Activated CD8-positive, alpha-beta memory T cell treated with anti-CD3 and anti-CD28 coated beads for 4 hours (primary cell): Measurements from ENCODE around the gene IL1R2.

Experiments used
- DNase-seq, 2 donors: peaks; one replicate each; pipeline ENCODE4 v3.0.0-alpha.2; 2020; ENCODE audit warnings: low read depth in 2 of 2

Gene IL1R2

DNA sequence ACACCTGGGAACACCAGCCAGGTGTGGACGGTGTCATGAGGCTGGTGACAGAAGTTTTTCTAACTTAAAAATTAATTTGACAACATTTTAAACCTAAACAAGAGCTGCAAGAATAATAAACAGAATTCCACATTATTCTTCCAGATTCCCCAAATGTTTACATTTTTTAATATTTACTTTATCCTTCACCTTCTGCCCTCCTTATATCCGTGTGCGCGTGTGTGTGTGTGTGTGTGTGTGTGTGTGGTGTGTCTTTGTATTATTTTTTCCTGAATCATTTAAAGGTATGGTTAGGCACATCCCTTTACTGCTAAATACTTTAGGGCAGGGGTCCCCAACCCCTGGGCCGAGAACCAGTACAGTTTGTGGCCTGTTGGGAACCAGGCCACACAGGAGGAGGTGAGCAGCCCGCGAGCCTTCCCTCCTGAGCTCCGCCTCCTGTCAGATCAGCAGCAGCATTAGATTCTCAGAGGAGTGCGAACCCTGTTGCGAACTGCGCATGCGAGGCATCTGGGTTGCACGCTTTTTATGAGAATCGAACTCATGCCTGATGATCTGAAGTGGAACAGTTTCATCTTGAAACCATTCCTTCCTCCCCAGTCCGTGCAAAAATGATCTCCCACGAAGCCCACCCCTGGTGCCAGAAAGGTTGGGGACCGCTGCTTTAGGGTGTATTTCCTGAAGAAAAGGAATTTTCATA is 16.4 kb upstream of the IL1R2 start:
- DNase-seq = no peak

DNA sequence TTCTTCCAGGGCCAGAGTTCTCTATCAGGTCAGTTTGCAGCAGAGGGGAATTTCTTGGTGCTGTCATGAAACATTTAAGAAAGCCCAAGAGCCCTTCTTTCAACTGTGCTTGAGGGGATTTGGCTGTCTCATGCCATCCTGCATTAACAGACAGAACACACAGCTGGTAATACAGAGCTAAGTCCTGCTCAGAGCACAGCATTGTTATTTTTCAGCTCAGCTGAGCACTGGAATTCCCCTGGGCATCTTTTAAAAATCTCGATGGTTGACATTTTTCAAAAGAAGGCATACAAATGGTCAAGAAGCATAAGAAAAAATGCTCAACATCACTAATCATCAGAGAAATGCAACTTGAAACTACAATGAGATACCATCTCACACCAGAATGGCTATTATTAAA is 14.9 kb upstream of the IL1R2 start:
- no peak for DNase-seq

DNA sequence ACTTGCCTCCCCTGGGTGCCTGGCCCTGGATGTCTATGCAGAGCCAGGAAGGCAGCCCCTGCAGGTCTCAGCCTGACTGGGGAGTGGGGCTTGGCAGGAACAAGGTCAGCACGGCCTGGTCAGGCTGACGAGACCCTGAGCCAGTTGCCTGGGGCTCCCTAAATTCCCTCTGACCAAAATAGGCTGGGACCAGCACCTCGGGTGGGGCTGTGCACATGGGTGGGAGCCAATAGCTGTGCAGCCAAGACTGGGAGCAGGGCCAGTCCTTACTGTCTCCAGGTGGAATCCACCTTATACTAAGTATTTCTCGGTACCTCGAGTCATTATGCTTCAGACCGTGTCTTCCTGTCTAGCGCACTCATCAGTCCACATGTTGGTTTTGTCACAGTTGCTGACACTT is 11.4 kb upstream of the IL1R2 start:
- DNase-seq = no peak

DNA sequence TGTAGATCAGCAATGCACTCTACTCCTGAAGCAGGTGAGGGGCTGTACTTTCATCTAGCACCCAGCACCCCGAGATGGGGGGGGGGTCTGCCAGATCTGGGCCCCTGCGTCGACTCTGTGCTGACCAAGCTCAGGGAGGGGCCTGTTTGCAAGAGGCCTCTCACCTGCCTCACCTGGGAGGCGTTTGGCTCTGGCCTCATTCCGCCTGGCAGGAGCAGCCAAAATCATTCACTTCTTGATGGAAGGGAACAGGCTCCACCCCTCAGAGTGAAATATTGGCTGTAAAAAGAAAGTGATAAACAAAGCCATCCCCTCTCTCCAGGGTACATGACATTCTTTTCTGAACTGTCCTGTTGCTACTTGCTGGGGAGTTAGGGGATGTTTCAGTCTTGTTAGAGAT is 10.7 kb upstream of the IL1R2 start:
- DNase-seq = no peak

DNA sequence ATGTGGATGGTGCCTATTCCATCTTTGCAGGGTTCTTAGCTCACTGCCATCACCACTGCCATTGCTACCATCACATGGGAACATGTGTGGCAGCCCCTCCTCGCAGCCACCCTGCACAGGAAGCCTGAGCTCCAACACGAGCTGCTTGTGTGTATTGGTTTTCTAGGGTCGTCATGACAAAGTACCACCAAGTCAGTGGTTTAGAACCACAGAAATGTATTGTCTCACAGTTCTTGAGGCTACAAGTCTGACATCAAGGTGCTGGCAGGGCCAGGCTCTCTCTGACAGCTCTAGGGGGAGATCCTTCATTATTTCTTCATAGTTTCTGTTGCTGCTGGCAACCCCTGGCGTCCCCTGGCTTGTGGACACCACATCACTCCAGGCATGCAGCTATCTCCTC is 10.3 kb upstream of the IL1R2 start:
- no peak for DNase-seq

DNA sequence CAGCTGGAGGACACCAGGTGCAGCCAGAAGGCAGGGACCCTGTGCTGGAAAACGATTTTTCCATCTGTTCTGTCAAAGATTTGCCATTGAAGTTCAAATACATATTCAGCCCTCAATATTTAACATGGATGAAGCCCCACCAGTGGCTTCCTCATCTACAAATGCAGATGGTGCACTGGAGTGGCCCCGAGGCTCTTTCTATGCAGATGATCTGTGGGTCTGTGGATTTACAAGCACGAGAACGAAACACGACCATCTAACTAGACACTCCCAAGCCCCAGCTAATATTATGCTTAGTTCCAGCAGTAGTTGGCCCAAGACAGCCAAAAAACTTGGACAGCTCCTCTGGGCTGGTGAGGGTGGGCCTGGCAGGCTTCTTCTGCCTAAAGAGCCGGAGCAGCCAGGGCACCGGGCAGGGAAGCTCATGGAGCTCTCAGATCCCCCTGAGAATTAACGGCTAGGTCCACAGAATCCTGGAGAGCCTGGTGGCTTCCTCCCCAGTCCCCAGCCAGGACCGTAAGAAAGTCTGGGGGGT is 9.2 kb upstream of the IL1R2 start:
- no peak for DNase-seq

DNA sequence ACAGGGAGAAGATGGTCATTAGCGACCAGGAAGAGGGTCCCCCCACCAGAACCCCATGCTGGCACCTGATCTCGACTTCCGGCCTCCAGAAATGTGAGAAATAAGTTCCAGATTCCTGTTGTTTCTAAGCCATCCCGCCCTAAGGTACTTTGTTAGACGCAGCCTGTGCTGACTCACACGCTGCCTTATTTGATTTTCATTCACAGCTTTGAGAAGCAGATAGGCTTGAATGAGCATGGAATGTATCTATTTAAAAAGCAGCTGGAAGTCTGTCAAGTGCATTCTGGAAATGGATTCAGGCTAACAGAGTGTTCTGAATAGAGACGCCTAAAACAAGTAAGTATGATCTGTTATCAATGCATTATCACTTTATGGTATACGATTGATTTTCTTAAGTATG is 8.3 kb upstream of the IL1R2 start:
- DNase-seq = no peak

DNA sequence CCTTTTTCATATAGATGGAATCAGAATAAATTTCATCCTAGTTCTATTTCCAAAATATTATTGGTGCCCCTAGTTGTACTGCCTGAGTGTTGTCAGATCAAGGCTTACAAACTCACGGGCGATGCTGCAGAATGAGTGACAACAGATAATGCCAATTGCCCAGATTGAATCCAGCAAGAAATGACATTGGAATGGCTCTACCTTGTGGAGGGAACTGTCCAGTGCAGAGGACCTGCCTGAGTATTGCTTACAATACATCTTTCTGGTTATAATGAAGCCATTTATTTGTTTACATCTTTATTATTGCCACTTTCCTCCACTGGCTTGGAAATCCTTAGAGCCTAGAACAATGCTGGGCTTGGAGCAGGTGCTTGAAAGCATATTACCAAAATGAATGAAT is 7.8 kb upstream of the IL1R2 start:
- no peak for DNase-seq

DNA sequence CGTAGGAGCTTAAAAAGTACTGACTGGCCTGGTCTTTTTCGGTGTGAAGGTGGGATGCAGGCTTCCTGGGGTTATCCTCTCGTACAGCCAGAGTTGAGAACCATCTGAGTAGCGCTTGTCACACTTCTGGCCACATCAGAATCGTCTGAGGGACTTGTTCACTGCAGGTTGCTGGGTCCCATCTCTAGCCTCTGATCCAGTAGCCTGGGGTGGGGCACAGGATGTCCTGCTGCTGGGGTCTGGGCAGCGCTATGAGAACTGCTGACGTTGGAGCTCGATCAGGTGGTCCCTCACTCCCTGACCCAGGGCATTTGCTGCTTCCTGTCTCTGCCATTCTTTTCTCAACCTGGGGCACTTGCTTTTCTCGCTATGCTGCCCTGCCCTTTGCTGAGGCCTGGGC is 7.1 kb upstream of the IL1R2 start:
- DNase-seq = no peak

DNA sequence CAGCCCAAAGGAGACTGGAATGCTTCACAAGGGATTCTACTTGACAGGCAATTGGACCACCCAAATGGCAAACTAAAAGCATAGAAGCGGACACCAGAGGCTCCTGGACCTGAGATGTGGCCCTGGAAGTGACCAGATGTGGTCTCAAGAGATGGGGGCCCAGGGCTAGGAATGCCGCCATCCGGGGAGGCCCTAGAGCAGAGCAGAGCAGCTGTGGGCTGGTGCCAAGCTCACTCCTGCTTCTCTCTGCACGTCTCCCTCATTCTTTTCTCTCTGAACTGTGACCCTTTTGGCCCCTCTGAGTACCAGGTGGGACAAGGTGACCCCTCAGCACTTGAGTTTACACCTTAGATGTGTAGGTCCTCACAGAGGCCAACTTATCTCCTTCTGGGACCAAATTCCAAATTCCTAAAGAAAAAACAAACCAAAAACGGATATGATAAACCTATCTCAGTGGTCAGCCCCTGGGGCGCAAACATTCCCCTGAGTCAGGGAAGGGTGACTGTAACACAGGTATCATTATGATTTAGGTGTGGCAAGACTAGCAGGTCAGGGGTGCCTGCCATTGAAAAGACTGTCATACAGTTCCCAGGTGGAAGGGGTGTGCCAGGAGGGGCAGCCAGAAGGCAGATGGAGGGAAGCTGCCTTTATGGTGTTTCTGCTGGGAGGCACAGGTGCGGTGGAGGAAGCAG is 6.5 kb upstream of the IL1R2 start:
- DNase-seq = no peak

DNA sequence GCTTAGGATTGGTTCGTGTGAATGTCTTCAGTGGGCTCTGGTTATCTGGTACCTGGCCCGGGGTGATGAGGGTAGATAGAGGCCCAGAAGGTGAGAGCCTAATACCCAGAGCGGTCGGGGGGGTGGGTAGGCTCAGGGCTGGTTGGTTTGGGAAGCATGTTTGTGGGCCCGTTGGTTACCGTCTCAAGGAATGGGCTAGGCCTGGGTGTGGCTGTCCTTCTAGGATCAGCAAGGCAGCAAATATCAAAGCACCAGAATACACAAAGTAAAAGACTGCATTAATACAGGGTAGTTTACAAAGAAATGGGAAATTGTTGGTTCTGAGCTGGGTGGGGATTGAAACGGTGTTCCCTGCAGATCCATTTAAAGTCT is 6.0 kb upstream of the IL1R2 start:
- no peak for DNase-seq

DNA sequence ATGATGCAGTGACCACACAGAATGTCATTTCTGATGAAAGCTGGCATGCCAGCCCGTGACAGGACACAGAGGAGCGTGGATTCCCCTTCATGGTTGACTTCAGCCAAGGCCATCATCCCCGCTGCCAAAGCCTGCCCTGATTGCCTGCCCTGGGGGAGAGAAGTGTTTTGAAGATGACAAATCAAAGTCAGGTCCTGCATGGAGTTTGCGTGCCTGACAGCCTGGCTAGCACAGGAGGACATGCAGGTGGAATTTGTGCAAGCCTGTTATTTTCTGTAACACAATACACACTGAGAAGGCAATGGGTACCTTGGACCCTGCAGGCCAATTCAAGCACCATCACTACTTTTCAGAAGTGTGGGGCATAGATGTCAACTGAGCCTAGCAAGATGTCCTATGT is 5.4 kb upstream of the IL1R2 start:
- DNase-seq = no peak

DNA sequence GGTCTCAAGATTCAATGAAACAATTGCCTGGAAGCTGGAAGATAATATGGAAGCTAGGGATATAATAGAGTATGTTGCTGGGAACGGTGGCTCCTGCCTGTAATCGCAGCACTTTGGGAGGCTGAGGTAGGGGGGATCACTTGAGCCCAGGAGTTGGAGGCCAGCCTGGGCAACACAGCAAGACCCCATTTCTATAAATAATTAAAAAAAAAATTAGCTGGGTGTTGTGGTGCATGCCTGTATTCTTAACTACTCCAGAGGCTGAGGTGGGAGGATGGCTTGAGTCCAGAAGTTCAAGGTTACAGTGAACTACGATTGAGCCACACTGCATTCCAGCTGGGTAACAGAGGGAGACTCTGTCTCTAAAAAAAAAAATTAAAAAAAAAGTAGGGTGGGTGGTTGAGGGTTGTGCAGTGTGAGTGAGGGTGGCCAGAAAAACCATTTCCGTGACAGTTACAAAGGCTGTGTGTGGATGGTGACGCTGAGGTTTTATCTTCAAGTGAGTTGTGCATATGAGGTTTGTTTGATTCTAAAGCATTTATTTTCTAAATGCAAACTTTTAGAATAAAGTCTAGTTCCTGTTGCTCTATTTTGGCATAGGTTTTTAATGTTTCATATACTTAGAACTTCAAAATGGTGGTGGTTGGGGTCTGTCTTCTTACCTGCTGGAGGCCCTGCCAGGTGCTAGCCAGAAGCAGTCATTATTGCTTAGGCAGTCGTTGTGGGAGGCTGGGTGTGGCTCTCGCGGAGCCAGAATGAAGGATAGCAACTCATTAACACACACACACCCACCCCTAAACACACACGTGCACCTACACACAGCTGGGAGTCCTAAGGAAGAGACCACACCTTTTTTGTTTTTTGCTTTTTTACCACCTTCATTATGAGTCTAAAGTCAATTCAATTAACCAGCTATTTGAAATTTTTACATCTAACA is 4.7 kb upstream of the IL1R2 start:
- no peak for DNase-seq

DNA sequence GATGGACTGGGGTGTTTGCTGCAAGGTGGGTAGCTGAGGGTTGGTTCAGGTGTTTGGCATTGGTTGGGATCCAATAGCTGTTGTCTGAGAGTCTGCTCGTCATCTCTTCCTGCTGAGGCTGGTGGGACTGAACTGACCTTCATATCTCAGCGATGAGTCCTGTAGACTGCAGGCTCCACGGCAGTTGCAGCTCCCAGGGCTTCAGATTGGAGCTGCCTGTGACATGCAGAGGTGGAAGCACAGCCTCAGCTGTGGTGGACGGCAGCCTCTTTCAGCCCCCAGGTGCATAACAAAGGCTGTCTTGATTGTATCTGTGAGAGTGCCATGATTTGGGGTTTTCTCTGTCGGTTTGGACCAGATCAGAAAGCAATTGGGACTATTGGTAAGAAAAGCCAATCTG is 3.9 kb upstream of the IL1R2 start:
- no peak for DNase-seq

DNA sequence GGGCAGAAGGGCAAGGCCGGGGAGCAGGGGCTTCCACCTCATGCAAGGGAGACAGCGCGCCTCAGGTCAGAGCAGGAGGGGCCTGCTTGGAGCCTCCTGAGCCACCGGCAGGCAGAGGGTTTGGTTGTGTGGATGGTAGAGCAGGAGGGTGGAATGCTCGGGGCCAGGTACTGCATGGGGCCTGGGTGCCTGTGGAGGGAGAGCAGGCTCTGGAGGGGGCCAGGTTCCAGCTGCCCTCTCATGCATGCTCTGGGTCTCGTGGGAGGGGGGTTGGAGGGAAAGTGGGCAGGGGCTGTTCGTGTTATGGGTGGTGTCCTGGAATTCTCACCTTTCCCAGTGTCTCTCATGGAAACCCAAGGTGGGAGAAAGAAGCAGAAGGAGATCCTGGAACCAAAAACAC is 3.2 kb upstream of the IL1R2 start:
- no peak for DNase-seq

DNA sequence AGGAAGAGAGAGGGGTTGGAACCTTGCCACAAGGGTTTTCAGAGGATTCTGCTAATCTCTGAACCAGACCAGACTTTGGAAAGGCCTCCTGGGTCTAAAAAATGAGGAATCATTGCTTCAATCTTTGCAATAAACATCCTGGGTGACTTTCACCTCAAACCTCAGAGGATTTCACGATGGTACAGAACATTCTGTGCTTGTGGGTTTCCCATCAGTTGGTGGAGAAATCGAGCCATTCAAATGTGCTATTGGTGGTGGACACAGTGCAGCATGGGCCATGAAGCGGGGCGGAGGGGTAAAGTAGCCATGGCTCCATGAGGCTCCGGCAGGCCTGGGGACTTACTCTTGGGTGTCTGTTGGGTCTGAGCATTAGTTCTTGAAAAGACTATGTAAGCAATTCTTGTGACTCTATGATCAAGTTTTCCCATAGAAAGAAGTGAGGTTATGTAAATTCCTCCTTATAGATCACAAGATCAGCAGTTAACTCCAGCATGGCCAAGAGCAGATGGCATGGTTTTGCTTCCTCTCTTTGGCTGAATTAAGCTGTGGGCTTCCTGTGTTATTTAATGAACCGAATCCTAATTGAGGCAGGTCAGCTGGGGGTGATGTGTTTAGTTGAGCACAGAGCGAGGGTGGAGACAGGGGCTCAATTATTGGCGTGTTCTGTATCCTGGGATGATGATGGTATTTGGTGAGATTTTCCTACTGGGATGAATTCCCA is 1.9 kb upstream of the IL1R2 start:
- no peak for DNase-seq

DNA sequence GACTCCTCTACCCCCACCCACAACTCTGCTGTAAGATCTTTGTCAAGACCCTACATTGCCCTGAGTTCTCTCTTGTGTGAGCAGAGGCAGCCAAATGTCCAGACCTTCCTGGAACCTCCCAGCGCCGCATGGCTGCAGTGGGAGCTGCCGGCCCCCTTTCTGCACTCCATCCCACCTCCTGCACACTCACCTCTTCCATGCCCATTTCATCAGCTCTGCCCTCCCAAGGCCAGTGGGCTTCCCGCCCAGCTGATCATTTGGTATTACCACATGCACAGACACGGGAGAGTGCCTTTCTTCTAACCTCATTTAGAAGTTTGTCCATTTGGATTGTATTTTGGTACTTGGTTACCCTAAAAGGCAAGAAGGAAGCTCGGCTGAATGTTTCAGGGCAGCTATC is 2.0 kb downstream of the IL1R2 start:
- DNase-seq = no peak

DNA sequence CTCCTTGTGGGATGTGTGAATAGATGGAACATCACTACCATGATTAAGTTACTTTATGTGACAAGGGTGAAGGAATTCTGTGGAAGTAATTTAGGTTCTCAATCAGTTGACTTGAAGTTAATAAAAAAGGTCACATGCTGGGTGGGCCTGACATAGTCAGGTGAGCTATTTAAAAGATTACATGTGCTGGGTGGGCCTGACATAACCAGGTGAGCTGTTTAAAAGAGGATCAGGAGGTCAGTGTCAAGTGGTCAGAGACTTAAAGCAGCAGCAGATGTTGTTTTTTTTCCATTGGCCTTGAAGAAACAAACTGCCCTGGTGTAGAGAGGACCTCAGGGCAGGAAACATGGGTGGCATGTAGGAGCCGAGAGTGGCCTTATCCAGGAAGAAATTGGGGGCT is 3.3 kb downstream of the IL1R2 start:
- DNase-seq = no peak

DNA sequence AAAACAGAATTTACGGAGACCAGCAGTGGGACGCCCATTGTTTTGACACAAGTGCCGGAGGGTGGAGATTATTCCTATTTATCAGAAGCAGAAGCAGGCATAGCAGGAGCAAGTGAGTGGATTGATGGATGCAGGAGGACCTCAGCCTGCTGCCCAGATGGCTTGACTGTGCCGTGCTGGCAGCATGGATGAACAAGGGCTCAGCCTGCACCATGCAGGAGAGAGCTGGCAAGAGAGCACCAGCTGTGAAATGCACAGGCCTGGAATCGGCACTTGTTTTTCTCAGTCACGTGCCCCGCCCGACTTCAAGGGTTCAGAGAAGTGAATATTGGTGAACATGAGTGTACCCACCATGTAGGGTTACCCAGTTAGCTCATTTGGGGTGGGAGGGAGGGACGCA is 4.0 kb downstream of the IL1R2 start:
- DNase-seq = no peak

DNA sequence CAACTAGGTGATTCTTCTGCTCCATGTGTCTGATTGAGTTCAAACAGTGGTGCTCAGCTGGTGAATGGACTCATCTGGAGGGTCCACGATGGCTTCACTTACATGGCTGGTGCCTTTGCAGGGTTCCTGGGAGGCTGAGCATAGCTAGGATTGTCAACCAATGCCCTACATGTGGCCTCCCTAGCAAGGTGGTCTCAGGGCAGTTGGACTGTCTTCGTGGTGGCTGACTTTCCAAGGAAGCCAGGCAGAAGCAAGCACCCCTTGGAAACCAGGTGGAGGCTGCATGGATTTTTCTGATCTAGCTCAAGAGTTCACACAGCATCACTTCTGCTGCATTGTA is 6.8 kb downstream of the IL1R2 start:
- no peak for DNase-seq

DNA sequence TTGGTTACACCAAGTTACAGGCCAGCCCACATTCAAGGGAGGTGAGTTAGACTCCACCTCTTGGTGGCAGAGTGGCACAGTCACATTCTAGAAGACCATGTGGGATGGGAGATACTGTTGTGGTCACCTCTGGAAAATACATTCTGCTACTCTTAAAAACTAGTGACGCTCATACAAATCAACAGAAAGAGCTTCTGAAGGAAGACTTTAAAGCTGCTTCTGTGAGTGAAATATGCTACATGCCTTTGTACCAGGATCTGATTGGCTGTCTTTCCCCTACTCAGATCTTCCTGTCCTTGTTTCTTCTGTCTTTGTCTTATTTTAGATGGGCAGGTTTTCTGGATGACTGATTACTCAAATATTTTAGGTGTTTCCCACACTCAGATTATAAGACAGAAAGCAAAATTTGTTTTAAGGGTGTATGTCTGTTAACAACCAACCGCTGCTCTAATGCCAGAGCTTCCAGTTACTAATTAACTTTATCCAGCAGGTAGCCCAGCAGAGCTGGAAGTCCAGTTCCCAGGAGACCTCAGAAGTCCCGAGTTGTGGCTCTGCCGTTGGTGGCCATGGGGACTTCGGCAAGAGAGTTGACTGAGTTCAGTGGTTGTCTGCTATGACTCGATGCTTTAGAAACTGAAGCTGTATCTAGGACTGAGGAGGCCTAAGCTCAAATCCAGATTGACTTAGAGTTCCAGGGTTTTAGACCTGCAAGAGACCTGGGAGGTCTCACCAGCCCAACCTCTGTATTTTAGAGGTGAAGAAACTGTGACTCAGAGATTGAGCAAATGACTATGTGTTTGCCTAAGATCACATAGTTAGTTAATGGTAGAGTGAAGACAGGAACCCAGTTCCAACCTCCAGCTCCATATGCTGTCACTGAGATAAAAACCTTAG is 7.4 kb downstream of the IL1R2 start:
- no peak for DNase-seq
